HepG2 (cell line): ENCODE measurements around the gene MPO. TPM values are rescaled to one million over a fixed set of nuclear protein-coding genes. Genes with fewer than 3 reads are reported as not detected.

Source experiments
- ATAC-seq: fragments of 200-7000 bp; cut with Tn5 transposase; 3 replicates; pipeline ENCODE4 v1.9.1; 2020; ENCODE audit warnings: mild to moderate bottlenecking, moderate library complexity
- BruUV-seq: library from RNA; stranded (reverse); fragments of 400-500 nt; replicated peaks from 2 replicates; lab custom pipeline; 2021; lab: Mats Ljungman, UMichigan
- CTCF ChIA-PET: fragments of 300-600 bp; formaldehyde crosslinking; extraction: SDS; loops from one replicate; lab custom pipeline; 2021; ENCODE audit warnings: low total read pairs, inconsistent platforms, low intra/inter-chr PET ratio; lab: Yijun Ruan, JAX
- POLR2A ChIA-PET: fragments of 350-600 bp; sonication (Branson Sonifier 250); formaldehyde crosslinking; loops from one replicate; lab custom pipeline; 2020; ENCODE audit warnings: antibody characterized with exemption, inconsistent platforms; lab: Yijun Ruan, JAX
- DNase-seq: peaks from one replicate; pipeline ENCODE4 v3.0.0-alpha.2; 2015; ENCODE audit warnings: low spot score
- FAIRE-seq: peaks from 3 replicates; lab custom pipeline; 2011; peaks lifted over from hg19 to GRCh38; lab: Jason Lieb, UNC
- H2AFZ ChIP-seq: one replicate; pipeline ENCODE4 v1.6.1; 2011; ENCODE audit warnings: low read length, inconsistent platforms
- H3K27ac ChIP-seq: fragments of 300-600 bp; 3 replicates; pipeline ENCODE4 v1.8.0; 2011; ENCODE audit warnings: mixed run types, mild to moderate bottlenecking, mixed read lengths, low read length, inconsistent platforms; ENCODE audit not compliant: insufficient read depth; ENCODE audit errors: extremely low read length
- H3K27me3 ChIP-seq, 2 experiments: fragments of 200-600 bp in 1 of 2; 2 replicates in 1 of 2; 3 replicates in 1 of 2; pipeline versions ENCODE4 v1.6.0 to v1.8.0; 2011; ENCODE audit warnings: low read length in 2 of 2, mild to moderate bottlenecking in 2 of 2, moderate library complexity in 2 of 2, inconsistent platforms in 1 of 2; ENCODE audit not compliant: insufficient read depth in 2 of 2, control insufficient read depth in 1 of 2
- H3K36me3 ChIP-seq, 2 experiments: fragments of 200-600 bp in 1 of 2; replicated peaks in 1 of 2; 2 replicates in 1 of 2; 3 replicates in 1 of 2; pipeline versions ENCODE4 v1.5.1 to v1.8.0; 2011; ENCODE audit warnings: low read length in 2 of 2, inconsistent platforms in 1 of 2; ENCODE audit not compliant: insufficient read depth in 2 of 2, control insufficient read depth in 1 of 2
- H3K4me1 ChIP-seq: 2 replicates; pipeline ENCODE4 v1.5.1; 2012; ENCODE audit warnings: low read length, inconsistent platforms; ENCODE audit not compliant: insufficient read depth
- H3K4me2 ChIP-seq: 2 replicates; pipeline ENCODE4 v1.6.0; 2011; ENCODE audit warnings: low read depth, low read length, inconsistent platforms
- H3K4me3 ChIP-seq, 3 experiments: fragments of 200-600 bp in 1 of 3; sonication (generic), shearing (Covaris generic) in 1 of 3; replicated peaks in 1 of 3; 2 replicates each; pipeline ENCODE4 v1.5.1; 2011 to 2016; ENCODE audit warnings: low read length in 3 of 3, inconsistent platforms in 2 of 3, low read depth in 2 of 3, mild to moderate bottlenecking in 2 of 3, control low read depth in 1 of 3, mixed read lengths in 1 of 3; ENCODE audit not compliant: insufficient read depth in 1 of 3
- H3K79me2 ChIP-seq: one replicate; pipeline ENCODE4 v1.6.1; 2011; ENCODE audit warnings: low read length, inconsistent platforms; ENCODE audit not compliant: insufficient read depth
- H3K9ac ChIP-seq: 2 replicates; pipeline ENCODE4 v1.6.0; 2011; ENCODE audit warnings: mild to moderate bottlenecking, low read depth, low read length, inconsistent platforms; ENCODE audit not compliant: insufficient read depth
- H3K9me3 ChIP-seq: 2 replicates; pipeline ENCODE4 v1.5.1; 2012; ENCODE audit warnings: mild to moderate bottlenecking, low read length
- H4K20me1 ChIP-seq: 2 replicates; pipeline ENCODE4 v1.6.0; 2011; ENCODE audit warnings: inconsistent platforms, mild to moderate bottlenecking, low read length, moderate library complexity; ENCODE audit not compliant: insufficient read depth
- IRX3 ChIP-seq: sonication (generic); formaldehyde crosslinking; IDR thresholded peaks from 2 replicates; pipeline ENCODE4 v1.8.1; 2023; ENCODE audit warnings: mild to moderate bottlenecking, low read depth, missing genetic modification reagents, borderline replicate concordance
- NBN ChIP-seq: fragments of 450-650 bp; conservative IDR thresholded peaks from 2 replicates; pipeline ENCODE4 v1.6.1; 2017
- TFDP1 ChIP-seq: IDR thresholded peaks from 2 replicates; pipeline ENCODE4 v1.6.1; 2016; ENCODE audit warnings: missing compliant biosample characterization, missing genetic modification reagents, borderline replicate concordance
- ZNF253 ChIP-seq: sonication (generic); formaldehyde crosslinking; IDR thresholded peaks from 2 replicates; pipeline ENCODE4 v1.8.0; 2022; ENCODE audit warnings: mild to moderate bottlenecking, missing genetic modification reagents, borderline replicate concordance
- ZNF513 ChIP-seq: sonication (generic); formaldehyde crosslinking; conservative IDR thresholded peaks from 2 replicates; pipeline ENCODE4 v1.5.0; 2020; ENCODE audit warnings: missing genetic modification reagents
- WGBS: methylation state at CpG from one replicate; pipeline ENCODE4 v1.1.6; 2017; ENCODE audit warnings: low lambda C conversion rate; 5-methylcytosine and 5-hydroxymethylcytosine counted together
- in situ Hi-C: cut with HindIII; loops from 2 replicates; pipeline ENCODE4 v1.10.0; 2017; ENCODE audit warnings: low pct_unique_long_range_greater_than_20kb; ENCODE audit not compliant: extremely low pct_ligation_motif_present
- intact Hi-C: fragments of 100-400 bp; cut with micrococcal nuclease; formaldehyde crosslinking; loops from one replicate; pipeline ENCODE4 v1.10.0; 2022; ENCODE audit not compliant: unreplicated experiment
- polyA plus RNA-seq, 8 experiments: library from polyadenylated mRNA; depleted of rRNA in 3 of 8; stranded (reverse) in 7 of 8; unstranded in 1 of 8; fragments of >200 nt; fragmentation: Illumina TruSeq in 4 of 8; extraction: Trizol in 4 of 8; gene quantifications; 2 replicates each; pipeline versions ENCODE4 v1.2.1 to v1.2.3, GENCODE V29; 2011 to 2016; ENCODE audit warnings: low read depth in 4 of 8, missing spikeins in 1 of 8, mixed read lengths in 1 of 8; ENCODE audit not compliant: insufficient read depth in 1 of 8
- total RNA-seq, 5 experiments: library from RNA; depleted of rRNA; stranded (reverse); fragments of >200 nt; fragmentation: Illumina TruSeq; extraction: Trizol; gene quantifications; 2 replicates each; pipeline ENCODE4 v1.2.3, GENCODE V29; 2016; ENCODE audit warnings: low read depth in 1 of 5
- TF ChIP-seq, protein P1 (sequence below): sonication (generic); formaldehyde crosslinking; IDR thresholded peaks from 2 replicates; pipeline ENCODE4 v1.4.0; 2020; ENCODE audit warnings: mild to moderate bottlenecking, missing genetic modification reagents

Gene MPO
- total and polyA plus RNA-seq, 2 of the 13 experiments (the other 11 are each of a cell fraction or from before 2014, with no cell fraction given) = not detected

DNA sequence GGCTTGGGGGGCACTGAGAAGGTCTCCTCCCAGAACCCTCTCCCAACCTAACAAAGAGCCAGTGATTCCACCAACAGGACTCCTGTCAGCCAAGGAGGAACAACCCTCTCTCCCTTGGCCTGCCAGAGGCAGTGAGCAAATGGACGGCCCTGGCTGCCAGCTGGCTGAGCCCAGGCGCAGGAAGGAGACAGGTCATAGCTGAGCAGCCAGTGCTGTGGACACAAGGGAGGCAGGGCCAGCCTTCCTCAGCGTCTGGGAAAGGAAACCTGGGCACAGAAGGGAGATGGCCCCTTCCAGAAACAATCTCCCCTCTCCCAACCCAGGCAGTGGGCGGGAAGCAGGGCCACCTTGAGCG is 2.1 kb downstream of the MPO start:
- peak; percentile 57 for ATAC-seq
- H3K4me3 ChIP-seq = peak overlapping the region in 1 of 3 experiments; percentile 44; a peak in 1 of 6 replicates
- no peak overlapping the region for H2AFZ ChIP-seq
- peaks cover under 1% of the 10 kb centered on the region for H3K4me1 ChIP-seq
- CTCF ChIA-PET = no interaction called here
- in situ Hi-C loops = no loop called here
- H3K4me2 ChIP-seq = peak overlapping the region; percentile 47
- H3K79me2 ChIP-seq = no peaks in the 10 kb centered on the region
- FAIRE-seq = no peak
- POLR2A ChIA-PET = no interaction called here
- H4K20me1 ChIP-seq = no peaks in the 10 kb centered on the region
- H3K27me3 ChIP-seq = peaks cover 16 to 68% of the 10 kb centered on the region in 2 experiments; a peak in 4 of 5 replicates
- no peaks in the 10 kb centered on the region for H3K36me3 ChIP-seq
- no peak for DNase-seq
- no peaks in the 10 kb centered on the region for H3K9me3 ChIP-seq
- no peak overlapping the region for H3K9ac ChIP-seq
- WGBS = 0% methylated on average over 4 of the region's 5 CpGs
- no peak for TF ChIP-seq NBN
- no peak for TF ChIP-seq IRX3 (CRISPR knock-in tag)
- 0 out of 2 replicates have a peak, but pooled peaks have one; percentile 22 for TF ChIP-seq ZNF253 (CRISPR knock-in tag)
- TF ChIP-seq ZNF513 (CRISPR knock-in tag) = no peak
- peak; percentile 22; the same call in 1 of the 2 replicates for TF ChIP-seq TFDP1 (CRISPR knock-in tag)
- TF ChIP-seq, protein P1, sequence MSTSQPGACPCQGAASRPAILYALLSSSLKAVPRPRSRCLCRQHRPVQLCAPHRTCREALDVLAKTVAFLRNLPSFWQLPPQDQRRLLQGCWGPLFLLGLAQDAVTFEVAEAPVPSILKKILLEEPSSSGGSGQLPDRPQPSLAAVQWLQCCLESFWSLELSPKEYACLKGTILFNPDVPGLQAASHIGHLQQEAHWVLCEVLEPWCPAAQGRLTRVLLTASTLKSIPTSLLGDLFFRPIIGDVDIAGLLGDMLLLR (CRISPR knock-in tag) = 0 out of 2 replicates have a peak, but pooled peaks have one; percentile 13
- intact Hi-C loops = no loop called here
- BruUV-seq = no TSS peak
- H3K27ac ChIP-seq = no peak overlapping the region
